Limb (tissue), 2 donors: ENCODE results near the gene BMPR1A.

Experiments used
- DNase-seq, 2 donors: peaks; one replicate each; pipeline ENCODE4 v3.0.0-alpha.2; 2016; ENCODE audit errors: extremely low spot score in 2 of 2

BMPR1A gene

DNA sequence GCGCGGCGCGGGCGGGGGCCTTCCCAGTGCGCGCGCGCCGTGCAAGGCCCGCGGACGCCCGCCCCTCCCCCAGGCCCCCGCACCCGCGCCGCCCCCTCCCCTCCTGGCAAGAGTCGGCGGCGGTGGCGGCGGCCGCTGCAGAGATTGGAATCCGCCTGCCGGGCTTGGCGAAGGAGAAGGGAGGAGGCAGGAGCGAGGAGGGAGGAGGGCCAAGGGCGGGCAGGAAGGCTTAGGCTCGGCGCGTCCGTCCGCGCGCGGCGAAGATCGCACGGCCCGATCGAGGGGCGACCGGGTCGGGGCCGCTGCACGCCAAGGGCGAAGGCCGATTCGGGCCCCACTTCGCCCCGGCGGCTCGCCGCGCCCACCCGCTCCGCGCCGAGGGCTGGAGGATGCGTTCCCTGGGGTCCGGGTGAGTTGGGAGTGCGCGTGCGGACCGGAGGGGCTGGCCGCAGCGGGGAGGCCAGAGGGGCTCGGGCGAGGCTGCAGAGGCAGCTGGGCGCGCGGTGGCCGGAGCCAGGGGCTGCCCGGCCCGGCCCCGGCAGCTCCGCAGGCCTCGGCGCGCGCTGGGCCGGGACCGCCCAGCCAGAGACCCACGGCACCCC, at the start of gene BMPR1A:
Gene BMPR1A (plus strand): TSS at position 109 of the 602 bp plus-strand sequence. CDS start 119,400 bp downstream, outside the sequence.
- peak in 1 of 2 donors; percentile 11 for DNase-seq

DNA sequence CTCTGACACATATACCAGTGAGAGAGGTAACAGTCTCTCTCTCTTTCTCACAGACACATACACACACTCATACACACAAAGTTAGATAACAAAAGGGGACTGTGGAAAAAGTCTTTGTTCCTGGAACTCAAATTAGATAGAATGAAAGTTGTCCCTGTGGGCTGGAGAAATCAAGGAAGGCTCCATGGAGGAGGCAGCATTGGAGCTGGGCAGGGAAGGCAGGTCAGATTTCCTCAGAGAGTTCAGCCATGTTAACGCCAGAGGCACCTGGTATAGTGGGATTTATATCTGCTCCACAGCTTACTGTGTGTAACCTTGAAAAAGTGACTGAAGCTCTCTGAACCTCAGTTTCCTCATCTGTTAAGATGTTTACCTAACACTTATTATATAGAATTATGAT, 49.4 kb upstream of the BMPR1A start:
- DNase-seq = no peak

DNA sequence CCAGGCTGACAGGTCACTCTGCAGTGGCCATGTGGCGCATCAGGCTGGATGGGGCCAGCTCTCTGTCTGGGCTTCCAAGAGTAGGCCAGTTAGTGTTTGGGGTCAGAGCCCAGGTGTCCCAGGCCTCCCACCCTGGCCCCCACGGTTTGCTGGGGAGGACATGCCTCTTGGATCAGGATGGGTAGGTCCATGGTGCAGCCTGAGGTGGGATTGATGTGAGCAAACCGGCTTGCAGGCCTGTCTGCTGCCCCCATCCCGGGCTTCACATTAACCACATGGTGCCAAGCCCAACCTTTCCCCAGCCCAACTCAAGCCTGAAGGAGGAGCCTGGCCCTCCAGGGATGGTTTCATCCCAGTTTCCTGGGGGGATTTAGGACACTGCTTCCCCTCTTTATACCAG, 48.9 kb upstream of the BMPR1A start:
- DNase-seq = no peak

- no peak for DNase-seq
These were observed 48.2 kb upstream of the BMPR1A start for GRCh38 chr10:86708068-86708782.

GRCh38 chr10:86708783-86709380, 47.5 kb upstream of the BMPR1A start:
- DNase-seq = no peak

DNA sequence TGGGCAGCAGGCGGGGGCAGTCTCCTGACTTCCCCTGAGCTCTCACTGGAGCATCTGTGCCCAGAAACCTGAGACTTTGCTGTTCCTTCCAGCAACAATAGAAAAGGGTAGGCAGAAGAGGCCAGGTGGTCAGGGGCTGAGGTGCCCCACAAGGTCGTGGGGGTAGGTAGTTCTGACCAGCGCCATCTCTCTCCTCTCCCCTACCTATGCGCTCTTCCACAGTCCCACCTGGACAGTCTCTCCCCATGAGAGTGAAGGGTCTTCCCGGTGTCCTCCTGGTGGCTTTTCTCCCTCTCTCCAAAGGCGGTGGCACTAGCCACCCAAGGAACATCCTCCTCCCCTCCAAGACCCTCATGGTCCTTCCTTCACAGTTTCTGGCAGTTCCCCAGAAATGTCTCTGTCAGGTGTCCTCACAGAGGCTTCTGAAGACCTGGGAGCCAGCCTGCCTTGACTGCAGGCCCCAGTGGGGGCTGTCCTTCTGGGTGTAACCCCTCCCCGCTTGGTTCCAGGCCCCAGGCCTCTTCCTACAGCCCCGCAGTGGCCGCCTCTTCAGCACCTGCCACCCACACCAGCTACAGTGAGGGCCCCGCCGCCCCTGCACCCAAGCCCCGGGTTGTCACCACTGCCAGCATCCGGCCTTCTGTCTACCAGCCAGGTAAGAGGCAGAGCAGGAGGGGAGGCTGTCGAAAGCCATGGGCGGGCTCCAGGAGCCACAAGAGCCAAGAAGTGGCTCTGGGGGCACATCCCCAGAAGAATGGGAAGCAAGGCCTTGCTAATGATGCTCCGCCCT, 46.8 kb upstream of the BMPR1A start:
- peak in 1 of 2 donors; percentile 27 for DNase-seq

DNA sequence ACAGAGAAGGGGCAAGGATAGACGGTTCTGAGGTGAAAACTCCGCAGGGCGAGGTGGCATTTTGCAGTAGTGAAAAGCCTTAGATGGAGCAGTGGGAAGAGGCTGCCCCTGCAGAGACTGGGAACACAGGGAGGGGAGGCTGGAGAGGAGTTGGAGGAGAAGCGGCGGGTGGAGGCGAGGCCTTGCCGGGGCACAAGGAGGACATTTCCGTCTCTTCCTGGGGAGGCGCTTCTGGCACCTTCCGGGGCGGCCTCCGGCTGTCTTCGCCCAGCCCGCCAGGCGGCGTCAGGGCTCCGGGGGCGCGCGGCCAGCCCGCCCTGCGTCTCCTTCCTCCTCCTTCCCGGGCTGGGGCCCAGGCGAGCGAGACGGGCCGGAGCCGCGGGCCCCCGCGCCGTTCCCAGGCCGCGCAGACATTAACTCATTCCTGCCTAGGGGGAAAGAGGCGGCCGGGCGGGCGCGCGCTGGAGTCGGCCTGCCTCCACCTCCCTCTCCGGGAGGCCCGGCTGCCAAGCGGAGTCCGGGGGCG, 45.4 kb upstream of the BMPR1A start:
- peak; percentile 93 for DNase-seq

DNA sequence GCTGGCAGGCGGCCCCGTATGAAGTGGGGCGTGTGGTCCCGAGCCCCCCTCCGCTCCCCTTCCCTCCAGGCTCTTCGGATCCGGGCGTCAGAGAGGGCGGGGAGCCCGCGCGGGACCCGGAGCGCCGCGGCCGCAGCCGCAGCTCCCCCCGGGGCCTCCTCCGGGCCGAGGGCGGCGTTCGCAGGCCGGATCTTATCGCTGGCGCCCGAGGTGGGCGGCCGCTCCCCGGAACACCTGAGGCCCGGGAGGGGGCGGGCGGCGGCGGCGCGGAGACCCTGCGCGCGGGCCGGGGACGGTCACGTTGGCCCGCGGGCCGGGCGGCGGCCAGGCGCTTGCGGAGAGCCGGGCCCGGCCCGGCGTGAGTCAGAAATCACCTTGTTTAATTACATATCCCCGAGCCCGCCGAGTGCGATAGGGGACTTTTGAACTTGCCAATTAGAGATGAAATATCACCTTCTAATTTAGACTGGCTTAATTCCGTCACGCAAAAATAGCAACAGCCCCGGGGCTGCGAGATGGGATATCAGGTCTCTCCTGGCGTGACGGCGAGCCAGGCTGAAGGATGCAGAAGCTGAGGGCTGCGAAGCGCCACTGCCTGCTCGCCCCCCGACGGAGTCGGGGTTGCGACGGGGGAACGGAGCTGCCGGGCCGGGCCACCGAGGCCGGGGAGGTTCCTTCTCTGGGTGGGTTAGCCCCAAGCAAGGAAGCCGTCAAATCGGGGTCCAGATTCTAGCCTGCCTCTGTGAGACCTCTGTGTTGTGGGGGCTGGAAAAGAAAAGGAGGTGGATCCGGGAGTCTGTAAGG, 44.7 kb upstream of the BMPR1A start:
- peak; percentile 34 to 79 for DNase-seq

DNA sequence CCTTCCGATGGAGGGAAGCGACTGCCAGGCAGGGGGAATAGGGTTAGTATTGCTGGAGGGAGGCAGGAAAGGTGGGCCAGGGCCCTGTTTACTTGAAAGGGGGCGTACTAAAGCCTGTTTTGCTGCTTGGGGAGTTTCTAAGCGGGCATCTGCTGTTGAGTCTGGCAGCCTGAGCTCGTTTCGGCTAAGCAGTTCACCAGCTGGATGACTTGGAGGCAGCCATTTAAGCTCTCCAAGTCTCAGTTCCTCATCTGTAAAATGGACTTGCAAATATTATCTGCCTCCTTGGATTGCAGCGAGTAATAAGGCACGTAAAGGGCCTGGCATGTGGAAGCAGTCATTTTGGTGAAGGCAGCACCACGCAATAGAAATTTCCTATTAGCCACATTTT, 44.1 kb upstream of the BMPR1A start:
- DNase-seq = peak in 1 of 2 donors; percentile 34

- no peak for DNase-seq
These were observed 41.1 kb upstream of the BMPR1A start for GRCh38 chr10:86715156-86715795.

GRCh38 chr10:86715836-86716235, 40.6 kb upstream of the BMPR1A start:
- DNase-seq = no peak

- no peak for DNase-seq
These were observed 40.0 kb upstream of the BMPR1A start for GRCh38 chr10:86716466-86716865.

GRCh38 chr10:86718556-86718955, 37.9 kb upstream of the BMPR1A start:
- DNase-seq = no peak

DNA sequence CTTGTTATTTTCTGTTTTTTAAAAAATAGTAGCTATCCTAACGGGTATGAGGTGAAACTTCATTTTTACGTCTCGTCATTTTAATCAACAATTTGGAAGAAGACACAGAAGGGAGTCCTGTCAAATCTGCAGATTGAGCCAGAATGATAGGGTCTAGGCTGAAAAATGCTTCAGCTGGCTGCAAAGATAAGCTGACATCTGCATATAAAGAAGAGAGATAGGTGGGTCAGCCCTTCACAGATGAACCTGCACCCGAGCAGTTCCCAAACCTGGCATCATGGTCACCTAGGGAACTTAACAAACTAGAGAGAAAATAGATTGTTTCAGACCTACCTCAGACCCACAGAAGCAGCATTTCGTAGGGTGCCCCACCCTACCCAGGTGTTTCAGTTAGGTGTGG, 35.2 kb upstream of the BMPR1A start:
- DNase-seq = no peak

- DNase-seq = no peak
These were observed 33.4 kb upstream of the BMPR1A start for GRCh38 chr10:86723009-86723408.

DNA sequence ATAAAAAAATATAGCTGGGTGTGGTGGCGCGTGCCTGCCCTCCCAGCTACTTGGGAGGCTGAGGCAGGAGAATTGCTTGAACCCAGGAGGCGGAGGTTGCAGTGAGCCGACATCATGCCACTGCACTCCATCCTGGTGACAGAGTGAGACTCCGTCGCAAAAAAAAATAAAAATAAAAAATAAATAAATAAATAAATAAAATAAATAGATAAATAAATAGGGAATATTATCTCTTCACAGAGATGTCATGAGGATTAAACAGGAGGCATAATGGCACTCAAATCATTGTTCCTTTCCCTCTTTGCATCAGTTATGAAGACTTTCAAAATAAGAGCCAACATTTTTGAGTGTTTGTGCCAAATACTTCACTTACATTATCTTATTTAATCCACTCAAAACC, 32.0 kb upstream of the BMPR1A start:
- DNase-seq = no peak

DNA sequence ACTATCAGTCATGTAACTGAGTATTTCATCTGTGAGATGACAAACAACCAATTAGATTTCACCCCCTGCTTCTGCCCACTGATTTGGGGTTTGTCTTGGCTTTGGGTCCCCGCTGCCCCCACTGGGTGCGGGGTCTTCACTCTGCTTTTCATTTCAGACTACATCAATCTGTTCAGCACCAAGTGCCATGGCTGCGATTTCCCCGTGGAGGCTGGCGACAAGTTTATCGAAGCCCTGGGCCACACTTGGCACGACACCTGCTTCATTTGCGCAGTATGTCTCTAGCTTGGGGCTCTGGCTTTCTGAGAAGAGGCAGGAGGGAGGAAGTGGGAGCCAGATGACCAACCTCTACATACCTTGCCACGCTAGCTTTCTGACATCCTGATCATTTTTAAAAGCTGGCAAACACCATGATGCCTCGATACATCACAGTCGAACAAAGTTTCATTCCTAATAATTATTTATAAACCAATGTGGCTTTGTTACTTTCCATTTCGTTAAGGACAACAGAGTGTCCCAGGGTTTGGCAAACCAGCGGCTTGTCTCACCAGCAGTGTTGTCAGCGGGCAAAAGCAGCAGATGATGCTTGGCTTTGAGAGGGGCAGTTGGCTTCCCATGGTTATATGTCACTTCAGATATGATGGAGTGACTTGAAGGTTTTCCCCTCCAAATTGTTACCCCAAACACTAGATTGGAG, 30.3 kb upstream of the BMPR1A start:
- DNase-seq = no peak

GRCh38 chr10:86726677-86726999, 29.8 kb upstream of the BMPR1A start:
- DNase-seq = no peak

GRCh38 chr10:86727470-86727869, 28.9 kb upstream of the BMPR1A start:
- no peak for DNase-seq

DNA sequence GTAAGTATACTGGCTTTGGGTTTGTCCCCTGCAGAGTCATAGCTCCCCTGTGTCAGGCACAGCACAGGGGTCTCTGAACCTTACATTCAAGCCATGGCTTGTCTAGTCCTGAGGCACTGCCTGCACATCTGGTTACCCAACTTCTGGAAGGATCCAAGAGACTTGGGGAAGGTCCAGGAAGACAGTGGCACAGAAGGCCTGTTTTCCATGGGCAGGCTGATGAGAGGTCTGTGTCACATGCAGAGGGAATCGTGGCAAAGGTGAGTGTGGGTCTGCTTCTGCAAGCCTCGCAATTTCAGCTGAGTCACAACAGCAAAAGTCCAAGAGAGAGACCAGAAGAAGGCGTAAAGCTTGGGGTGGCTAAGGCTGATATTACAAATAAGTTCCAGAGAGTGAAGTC, 28.4 kb upstream of the BMPR1A start:
- DNase-seq = no peak
